ENCODE measurements around the gene NEK8. TPM values are rescaled to one million over a fixed set of nuclear protein-coding genes. Genes with fewer than 3 reads are reported as not detected.

NEK8 gene
- total and polyA plus RNA-seq, 9 of the 15 experiments (the other 6 are each of a cell fraction or from before 2014, with no cell fraction given) = 0.98 to 16.6 (median 4.6) TPM

GRCh38 chr17:28725660-28726225 lies 2.8 kb upstream of the NEK8 start (continued):
- TF ChIP-seq ZMIZ1 (IDR thresholded peaks at IDR 0.05; ENCODE audit: low read depth in 2 of 2, low read length in 2 of 2) = peak in 1 of 2 experiments; percentile 10; a peak in 1 of 4 replicates
- 0 out of 2 replicates have a peak, but pooled peaks have one; percentile 53 for TF ChIP-seq SREBF2 (CRISPR knock-in tag; IDR thresholded peaks at IDR 0.05)
- TF ChIP-seq TOE1 (IDR thresholded peaks at IDR 0.05; ENCODE audit: borderline replicate concordance) = no peak
- TF ChIP-seq TOE1 (CRISPR knock-in tag; IDR thresholded peaks at IDR 0.05; ENCODE audit: borderline replicate concordance, low read depth) = peak; percentile 97
- peak; percentile 54; the same call in 1 of the 2 replicates for TF ChIP-seq GABPB1 (CRISPR knock-in tag; IDR thresholded peaks at IDR 0.05)
- TF ChIP-seq ZNF324 (CRISPR knock-in tag; IDR thresholded peaks at IDR 0.05) = no peak; the same call in 1 of the 2 replicates
- peak; percentile 97 for TF ChIP-seq FUS (optimal IDR thresholded peaks at IDR 0.05; ENCODE audit: low read depth, low read length)
- no peak for TF ChIP-seq THRB (CRISPR knock-in tag; conservative IDR thresholded peaks at IDR 0.05)
- peak; percentile 95 for TF ChIP-seq L3MBTL2 (IDR thresholded peaks at IDR 0.05)
- 0 out of 2 replicates have a peak, but pooled peaks have one; percentile 48 for TF ChIP-seq HOXB6 (CRISPR knock-in tag; IDR thresholded peaks at IDR 0.05; ENCODE audit: borderline replicate concordance)
- TF ChIP-seq RBM14 (IDR thresholded peaks at IDR 0.05; ENCODE audit: borderline replicate concordance, insufficient read depth, low read depth, low read length) = peak; percentile 97; the same call in 1 of the 2 replicates
- peak; percentile 85 to 95 for TF ChIP-seq E2F6 (IDR thresholded peaks at IDR 0.05; ENCODE audit: borderline replicate concordance in 1 of 2, extremely low read depth in 1 of 2, insufficient read depth in 1 of 2, insufficient read length in 1 of 2, low read depth in 1 of 2, low read length in 1 of 2, poor library complexity in 1 of 2, severe bottlenecking in 1 of 2)
- TF ChIP-seq HDAC1 (IDR thresholded peaks at IDR 0.05) = peak in 1 of 2 experiments; percentile 91; a peak in 2 of 4 replicates
- no peak; the same call in 1 of the 2 replicates for TF ChIP-seq ZBTB2 (IDR thresholded peaks at IDR 0.05)
- peak; percentile 71 for TF ChIP-seq MXD1 (CRISPR knock-in tag; IDR thresholded peaks at IDR 0.05; ENCODE audit: borderline replicate concordance, poor library complexity, severe bottlenecking)
- 0 out of 2 replicates have a peak, but pooled peaks have one; percentile 6 for TF ChIP-seq DPF2 (IDR thresholded peaks at IDR 0.05)
- peak; percentile 51 for TF ChIP-seq SP1 (CRISPR knock-in tag; IDR thresholded peaks at IDR 0.05)

Data from K562 (cell line).